ENCODE measurements around the gene NKAIN4. TPM values are rescaled to one million over a fixed set of nuclear protein-coding genes. Genes with fewer than 3 reads are reported as not detected.

The NKAIN4 gene
- total and polyA plus RNA-seq, 2 donors from 2014 or later, result 29.7 to 107 TPM

- no peak for FAIRE-seq
- no peak overlapping the region for H3K9ac ChIP-seq (ENCODE audit: low read length in 3 of 3)
- no peak overlapping the region for H3K27ac ChIP-seq (ENCODE audit: low read depth in 2 of 2, low read length in 2 of 2)
- H3K4me3 ChIP-seq (ENCODE audit: low read length in 3 of 3), result no peak overlapping the region
- no peaks in the 10 kb centered on the region for H3K4me1 ChIP-seq (ENCODE audit: control insufficient read depth in 2 of 3, insufficient read depth in 2 of 3, low read depth in 1 of 3, low read length in 3 of 3)
- TF ChIP-seq CTCF (IDR thresholded peaks at IDR 0.05; ENCODE audit: borderline replicate concordance, extremely low read depth, insufficient read depth), result no peak
- no peaks in the 10 kb centered on the region for H3K9me3 ChIP-seq (ENCODE audit: control insufficient read depth in 2 of 3, insufficient read depth in 1 of 3, low read length in 3 of 3)
- no peak for DNase-seq
- H3K36me3 ChIP-seq (ENCODE audit: control insufficient read depth in 2 of 3, insufficient read depth in 3 of 3, low read length in 3 of 3), result no peaks in the 10 kb centered on the region
- H3K27me3 ChIP-seq (ENCODE audit: control insufficient read depth, insufficient read depth, low read length), result no peaks in the 10 kb centered on the region
- intact Hi-C loops (cut with DNase I), result no loop called here
Measured at GRCh38 chr20:63256954-63257353, 2.7 kb upstream of the NKAIN4 start.

- no peak overlapping the region for H3K27ac ChIP-seq (ENCODE audit: low read depth in 2 of 2, low read length in 2 of 2)
- H3K27me3 ChIP-seq (ENCODE audit: control insufficient read depth, insufficient read depth, low read length), result no peaks in the 10 kb centered on the region
- DNase-seq, result peak in 1 of 5 donors; percentile 55
- intact Hi-C loops (cut with DNase I), result no loop called here
- no peak overlapping the region for H3K9ac ChIP-seq (ENCODE audit: low read length in 3 of 3)
- no peak for TF ChIP-seq CTCF (IDR thresholded peaks at IDR 0.05; ENCODE audit: borderline replicate concordance, extremely low read depth, insufficient read depth)
- H3K36me3 ChIP-seq (ENCODE audit: control insufficient read depth in 2 of 3, insufficient read depth in 3 of 3, low read length in 3 of 3), result no peaks in the 10 kb centered on the region
- FAIRE-seq, result no peak
- H3K4me3 ChIP-seq (ENCODE audit: low read length in 3 of 3), result no peak overlapping the region
- H3K4me1 ChIP-seq (ENCODE audit: control insufficient read depth in 2 of 3, insufficient read depth in 2 of 3, low read depth in 1 of 3, low read length in 3 of 3), result no peaks in the 10 kb centered on the region
- H3K9me3 ChIP-seq (ENCODE audit: control insufficient read depth in 2 of 3, insufficient read depth in 1 of 3, low read length in 3 of 3), result no peaks in the 10 kb centered on the region
Measured at GRCh38 chr20:63255931-63256704, 1.9 kb upstream of the NKAIN4 start.

GRCh38 chr20:63254606-63255384, 532 bp upstream of the NKAIN4 start:
- intact Hi-C loops (cut with DNase I), result no loop called here
- TF ChIP-seq CTCF (IDR thresholded peaks at IDR 0.05; ENCODE audit: borderline replicate concordance, extremely low read depth, insufficient read depth), result no peak
- Histone ChIP-seq H3K27me3 (ENCODE audit: control insufficient read depth, insufficient read depth, low read length) (no peaks in the 10 kb centered on the region), H3K9me3 (ENCODE audit: control insufficient read depth in 2 of 3, insufficient read depth in 1 of 3, low read length in 3 of 3) (no peaks in the 10 kb centered on the region), H3K4me3 (ENCODE audit: low read length in 3 of 3) (no peak overlapping the region), H3K36me3 (ENCODE audit: control insufficient read depth in 2 of 3, insufficient read depth in 3 of 3, low read length in 3 of 3) (no peaks in the 10 kb centered on the region), H3K4me1 (ENCODE audit: control insufficient read depth in 2 of 3, insufficient read depth in 2 of 3, low read depth in 1 of 3, low read length in 3 of 3) (no peaks in the 10 kb centered on the region), H3K9ac (ENCODE audit: low read length in 3 of 3) (no peak overlapping the region), H3K27ac (ENCODE audit: low read depth in 2 of 2, low read length in 2 of 2) (no peak overlapping the region)
- DNase-seq (peak in 3 of 5 donors; percentile 56 to 82 (median 80)), FAIRE-seq (no peak)

Data from kidney (tissue), 14 donors.